Astrocyte of the cerebellum (primary cell): ENCODE data around the gene HLA-DOB.

Experiments
- DNase-seq: peaks from one replicate; pipeline ENCODE4 v3.0.0-alpha.2; 2011; ENCODE audit warnings: low read depth
- H3K4me3 ChIP-seq: 2 replicates; pipeline ENCODE4 v1.5.1; 2011; ENCODE audit warnings: mild to moderate bottlenecking, low read depth, low read length, moderate library complexity
- in situ Hi-C: cut with HindIII; loops from 2 replicates; pipeline ENCODE4 v1.10.0; 2017; ENCODE audit warnings: low sequenced_read_pairs
- TF ChIP-seq, protein P1 (sequence below): IDR thresholded peaks from 2 replicates; pipeline ENCODE4 v1.5.1; 2012; ENCODE audit warnings: low read length, low read depth, moderate library complexity, mild to moderate bottlenecking; ENCODE audit errors: missing control alignments

The HLA-DOB gene

GRCh38 chr6:32830936-32831335 lies 14.1 kb upstream of the HLA-DOB start:
- no peak overlapping the region for H3K4me3 ChIP-seq
- TF ChIP-seq, protein P1, sequence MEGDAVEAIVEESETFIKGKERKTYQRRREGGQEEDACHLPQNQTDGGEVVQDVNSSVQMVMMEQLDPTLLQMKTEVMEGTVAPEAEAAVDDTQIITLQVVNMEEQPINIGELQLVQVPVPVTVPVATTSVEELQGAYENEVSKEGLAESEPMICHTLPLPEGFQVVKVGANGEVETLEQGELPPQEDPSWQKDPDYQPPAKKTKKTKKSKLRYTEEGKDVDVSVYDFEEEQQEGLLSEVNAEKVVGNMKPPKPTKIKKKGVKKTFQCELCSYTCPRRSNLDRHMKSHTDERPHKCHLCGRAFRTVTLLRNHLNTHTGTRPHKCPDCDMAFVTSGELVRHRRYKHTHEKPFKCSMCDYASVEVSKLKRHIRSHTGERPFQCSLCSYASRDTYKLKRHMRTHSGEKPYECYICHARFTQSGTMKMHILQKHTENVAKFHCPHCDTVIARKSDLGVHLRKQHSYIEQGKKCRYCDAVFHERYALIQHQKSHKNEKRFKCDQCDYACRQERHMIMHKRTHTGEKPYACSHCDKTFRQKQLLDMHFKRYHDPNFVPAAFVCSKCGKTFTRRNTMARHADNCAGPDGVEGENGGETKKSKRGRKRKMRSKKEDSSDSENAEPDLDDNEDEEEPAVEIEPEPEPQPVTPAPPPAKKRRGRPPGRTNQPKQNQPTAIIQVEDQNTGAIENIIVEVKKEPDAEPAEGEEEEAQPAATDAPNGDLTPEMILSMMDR: no peak
- no peak for DNase-seq
- in situ Hi-C loops: no loop called here

DNA sequence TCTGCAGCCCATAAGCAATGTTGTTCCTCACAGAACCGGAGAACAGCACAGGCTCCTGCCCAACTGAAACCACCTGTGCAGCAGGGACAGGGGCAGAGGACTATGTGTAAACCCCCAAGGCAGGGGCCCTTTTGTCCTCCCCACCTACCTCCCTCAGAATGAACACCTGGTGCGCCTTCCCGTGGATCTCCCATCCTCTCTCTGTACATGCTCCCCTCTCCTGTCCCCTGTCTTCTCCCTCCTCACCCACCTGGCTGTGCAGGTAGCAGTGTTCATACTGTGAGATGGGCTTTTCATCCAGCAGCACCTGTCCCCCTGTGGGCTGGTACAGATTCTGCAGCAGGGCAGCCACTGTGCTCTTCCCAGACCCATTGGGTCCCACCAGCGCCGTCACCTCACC lies 13.2 kb upstream of the HLA-DOB start:
- in situ Hi-C loops: no loop called here
- TF ChIP-seq, protein P1: no peak
- DNase-seq: no peak
- H3K4me3 ChIP-seq: no peak overlapping the region

DNA sequence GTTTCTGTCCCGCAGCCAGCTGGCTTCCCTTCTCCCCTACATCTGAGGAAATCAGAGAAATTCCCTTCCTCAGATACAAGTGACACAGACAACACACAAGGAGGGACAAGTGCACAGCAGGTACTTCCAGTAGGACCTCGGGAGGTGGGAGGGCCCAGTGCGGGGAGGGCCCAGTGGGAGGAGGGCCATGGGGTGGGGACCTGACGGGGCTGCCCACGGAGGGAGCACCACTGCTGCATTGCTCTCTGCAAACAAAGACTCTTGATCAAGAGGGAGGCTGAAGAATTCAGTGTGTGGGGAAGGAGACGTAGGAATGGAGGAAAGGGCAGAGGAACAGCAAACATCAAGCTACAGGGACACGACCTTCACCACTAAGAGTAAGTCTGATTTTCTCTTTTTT lies 12.7 kb upstream of the HLA-DOB start:
- no peak for DNase-seq
- no peak overlapping the region for H3K4me3 ChIP-seq
- TF ChIP-seq, protein P1: no peak
- in situ Hi-C loops: no loop called here

- in situ Hi-C loops: no loop called here
Observed at GRCh38 chr6:32827025-32827424, 10.2 kb upstream of the HLA-DOB start.

DNA sequence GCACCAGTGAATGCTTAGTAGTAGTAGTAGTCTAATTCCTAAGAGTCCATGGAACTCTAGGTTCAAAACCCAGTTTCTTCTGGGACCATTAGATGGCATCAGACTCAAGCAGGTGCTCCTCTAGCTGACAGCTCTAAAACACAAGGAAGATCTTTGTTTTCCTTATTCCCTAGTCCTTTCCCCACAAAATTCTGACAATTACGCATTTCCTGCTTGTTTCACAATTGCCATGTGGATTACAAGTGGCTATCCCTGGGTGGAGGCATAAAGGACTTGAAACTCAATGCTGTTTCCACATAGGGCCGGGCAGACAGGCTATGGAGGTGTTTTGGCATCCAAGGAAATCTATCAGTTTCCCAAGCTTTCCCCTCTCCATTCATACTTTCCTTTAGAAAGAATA lies 9.2 kb upstream of the HLA-DOB start:
- no peak overlapping the region for H3K4me3 ChIP-seq
- in situ Hi-C loops: no loop called here
- TF ChIP-seq, protein P1: peak; percentile 32
- peak; percentile 3 for DNase-seq

More at GRCh38 chr6:32827025-32827424, 10.2 kb upstream of the HLA-DOB start:
- no peak for DNase-seq
- no peak overlapping the region for H3K4me3 ChIP-seq
- TF ChIP-seq, protein P1: no peak

DNA sequence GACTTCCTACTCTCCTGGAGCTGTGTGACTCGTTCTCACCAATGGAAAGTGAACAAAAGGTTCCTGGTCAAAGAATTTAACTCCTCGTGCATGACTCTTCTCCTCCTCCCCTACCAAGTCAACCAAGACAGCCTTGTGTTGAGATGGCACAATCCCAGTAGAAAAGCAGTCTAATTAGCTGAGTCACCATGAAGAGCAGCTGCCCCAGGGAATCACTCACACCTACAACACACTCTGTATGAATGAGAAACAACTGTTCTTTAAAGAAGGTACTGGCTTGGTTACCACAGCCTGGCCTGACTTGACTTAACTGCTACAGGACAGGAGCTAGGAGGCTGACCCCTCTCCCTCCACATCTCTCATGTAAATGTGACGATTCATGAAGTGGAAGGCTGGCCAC lies 2.9 kb upstream of the HLA-DOB start:
- peak; percentile 27 for DNase-seq
- no peak overlapping the region for H3K4me3 ChIP-seq
- in situ Hi-C loops: no loop called here
- TF ChIP-seq, protein P1: no peak

DNA sequence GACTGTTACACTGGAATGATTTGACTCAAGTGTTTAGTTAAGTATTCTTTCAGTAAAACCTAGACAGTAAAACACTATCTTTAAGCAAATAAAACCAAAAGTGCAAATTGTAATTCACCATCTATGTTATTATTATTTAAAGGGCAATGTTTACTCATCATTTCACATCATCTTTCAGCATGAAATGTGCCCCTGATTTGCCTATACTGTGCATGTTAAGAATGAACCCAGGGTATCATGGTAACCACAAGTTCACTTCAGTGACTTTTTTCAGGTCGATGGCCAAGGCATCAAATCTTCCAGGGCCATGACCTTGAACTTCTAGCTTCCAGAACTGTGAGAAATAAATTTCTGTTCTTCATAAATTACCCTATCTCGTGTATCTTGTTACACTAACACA lies 2.1 kb upstream of the HLA-DOB start:
- in situ Hi-C loops: no loop called here
- no peak for DNase-seq
- TF ChIP-seq, protein P1: no peak
- no peak overlapping the region for H3K4me3 ChIP-seq
